Measurements from ENCODE around the gene NME7. TPM values are rescaled to one million over a fixed set of nuclear protein-coding genes. Genes with fewer than 3 reads are reported as not detected.

NME7 gene
- polyA plus RNA-seq, 1 of the 3 experiments (the other 2 are of a cell fraction): 13.7 TPM

DNA sequence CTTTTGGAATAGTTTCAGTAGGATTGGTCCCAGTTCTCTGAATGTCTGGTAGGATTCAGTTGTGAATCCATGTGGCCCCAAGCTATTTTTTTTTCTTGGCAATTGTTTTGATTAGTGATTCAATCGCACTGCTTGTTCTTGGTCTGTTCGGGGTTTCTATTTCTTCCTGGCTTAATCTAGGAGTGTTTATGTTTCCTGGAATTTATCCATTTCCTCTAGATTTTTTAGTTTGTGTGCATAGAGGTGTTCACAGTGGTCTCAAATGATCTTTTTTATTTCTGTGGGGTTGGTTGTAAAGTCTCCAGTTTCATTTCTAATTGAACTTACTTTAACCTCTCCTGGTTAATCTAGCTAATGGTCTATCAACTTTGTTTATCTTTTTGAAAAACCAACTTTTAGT lies 117.6 kb downstream of the NME7 start:
- Histone ChIP-seq H3F3A (replicated peaks; ENCODE audit: insufficient read depth) (peaks cover 6% of the 10 kb centered on the region), H2AFZ (ENCODE audit: low read depth) (no peak overlapping the region), H3K4me2 (no peak overlapping the region), H3K4me3 (ENCODE audit: low read depth in 2 of 2, low read length in 1 of 2) (no peak overlapping the region), H3K9me3 (0 out of 2 replicates have a peak, but pooled peaks cover 3% of the 10 kb centered on the region), H3K9ac (no peak overlapping the region), H3K36me3 (replicated peaks in 1 of 2; ENCODE audit: control insufficient read depth in 1 of 2, insufficient read depth in 2 of 2, low read length in 1 of 2) (peaks cover 0 to 4% of the 10 kb centered on the region in 2 experiments), H3K9me2 (no peaks in the 10 kb centered on the region), H3K27ac (ENCODE audit: low read depth in 2 of 2, low read length in 1 of 2) (no peak overlapping the region), H3K27me3 (ENCODE audit: insufficient read depth) (no peaks in the 10 kb centered on the region), H4K20me1 (ENCODE audit: insufficient read depth) (no peaks in the 10 kb centered on the region), H3K79me2 (ENCODE audit: insufficient read depth) (no peaks in the 10 kb centered on the region), H3K4me1 (ENCODE audit: control insufficient read depth in 1 of 2, insufficient read depth in 2 of 2, low read depth in 1 of 2, low read length in 1 of 2) (no peaks in the 10 kb centered on the region)
- DNase-seq: no peak
- WGBS (ENCODE audit: low lambda C conversion rate): 87% methylated on average over 2 of the region's 2 CpGs
- POLR2A ChIA-PET: no interaction called here
- CTCF ChIA-PET: no interaction called here
- TF ChIP-seq ZBTB33 (IDR thresholded peaks at IDR 0.05; ENCODE audit: borderline replicate concordance, low read depth) (no peak), TCF12 (IDR thresholded peaks at IDR 0.05) (no peak), FOXJ3 (CRISPR knock-in tag; IDR thresholded peaks at IDR 0.05) (no peak), SMC3 (IDR thresholded peaks at IDR 0.05; ENCODE audit: low read depth, low read length) (no peak), EP300 (IDR thresholded peaks at IDR 0.05; ENCODE audit: borderline replicate concordance in 1 of 2, low read depth in 1 of 2, low read length in 1 of 2) (no peak), ELF1 (IDR thresholded peaks at IDR 0.05) (no peak), RCOR1 (IDR thresholded peaks at IDR 0.05; ENCODE audit: low read length) (no peak), RAD21 (IDR thresholded peaks at IDR 0.05; ENCODE audit: low read length) (no peak), TEAD4 (IDR thresholded peaks at IDR 0.05; ENCODE audit: borderline replicate concordance, insufficient read depth) (no peak), USF2 (IDR thresholded peaks at IDR 0.05; ENCODE audit: borderline replicate concordance, low read depth, low read length) (no peak), REST (IDR thresholded peaks at IDR 0.05; ENCODE audit: low read depth, low read length) (no peak), RFX5 (IDR thresholded peaks at IDR 0.05; ENCODE audit: low read length) (no peak)
- TF ChIP-seq, protein P1, sequence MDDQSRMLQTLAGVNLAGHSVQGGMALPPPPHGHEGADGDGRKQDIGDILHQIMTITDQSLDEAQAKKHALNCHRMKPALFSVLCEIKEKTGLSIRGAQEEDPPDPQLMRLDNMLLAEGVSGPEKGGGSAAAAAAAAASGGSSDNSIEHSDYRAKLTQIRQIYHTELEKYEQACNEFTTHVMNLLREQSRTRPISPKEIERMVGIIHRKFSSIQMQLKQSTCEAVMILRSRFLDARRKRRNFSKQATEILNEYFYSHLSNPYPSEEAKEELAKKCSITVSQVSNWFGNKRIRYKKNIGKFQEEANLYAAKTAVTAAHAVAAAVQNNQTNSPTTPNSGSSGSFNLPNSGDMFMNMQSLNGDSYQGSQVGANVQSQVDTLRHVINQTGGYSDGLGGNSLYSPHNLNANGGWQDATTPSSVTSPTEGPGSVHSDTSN (IDR thresholded peaks at IDR 0.05): no peak

Measured in SK-N-SH (cell line).